Hepatocyte (in vitro differentiated cells): ENCODE measurements around the gene NME3. TPM values are rescaled to one million over a fixed set of nuclear protein-coding genes. Genes with fewer than 3 reads are reported as not detected.

Experiments used
- DNase-seq: peaks from one replicate; pipeline ENCODE4 v3.0.0-alpha.2; 2016; ENCODE audit warnings: low spot score
- H2AFZ ChIP-seq: fragments of 200-600 bp; sonication (generic); 2 replicates; pipeline ENCODE4 v1.6.0; 2016; ENCODE audit warnings: antibody characterized with exemption, mild to moderate bottlenecking
- H3K27ac ChIP-seq: fragments of 200-600 bp; sonication (generic); 2 replicates; pipeline ENCODE4 v1.5.1; 2016; ENCODE audit warnings: mild to moderate bottlenecking
- H3K27me3 ChIP-seq: fragments of 200-600 bp; sonication (generic); 2 replicates; pipeline ENCODE4 v1.6.1; 2016
- H3K36me3 ChIP-seq: fragments of 200-600 bp; sonication (generic); replicated peaks from 2 replicates; pipeline ENCODE4 v1.5.1; 2016; ENCODE audit warnings: low read depth; ENCODE audit not compliant: insufficient read depth
- H3K4me1 ChIP-seq: fragments of 200-600 bp; sonication (generic); 2 replicates; pipeline ENCODE4 v1.5.1; 2016; ENCODE audit warnings: mild to moderate bottlenecking, moderate library complexity; ENCODE audit not compliant: insufficient read depth
- H3K4me2 ChIP-seq: fragments of 200-600 bp; sonication (generic); 2 replicates; pipeline ENCODE4 v1.6.0; 2016
- H3K4me3 ChIP-seq: fragments of 200-600 bp; sonication (generic); 2 replicates; pipeline ENCODE4 v1.5.1; 2016; ENCODE audit warnings: mild to moderate bottlenecking
- H3K79me2 ChIP-seq: fragments of 200-600 bp; sonication (generic); 2 replicates; pipeline ENCODE4 v1.6.0; 2017; ENCODE audit warnings: mild to moderate bottlenecking
- H3K9me2 ChIP-seq: fragments of 200-600 bp; sonication (generic); replicated peaks from 2 replicates; pipeline ENCODE4 v1.6.0; 2017; ENCODE audit warnings: mild to moderate bottlenecking; ENCODE audit not compliant: insufficient read depth
- H3K9me3 ChIP-seq: fragments of 200-600 bp; sonication (generic); 2 replicates; pipeline ENCODE4 v1.5.1; 2016; ENCODE audit warnings: low read depth, mild to moderate bottlenecking
- H4K20me1 ChIP-seq: fragments of 200-600 bp; sonication (generic); 2 replicates; pipeline ENCODE4 v1.6.0; 2016; ENCODE audit warnings: mild to moderate bottlenecking; ENCODE audit not compliant: insufficient read depth, poor library complexity, severe bottlenecking
- CTCF ChIP-seq: fragments of 200-600 bp; sonication (generic); IDR thresholded peaks from 2 replicates; pipeline ENCODE4 v1.5.1; 2016; ENCODE audit warnings: antibody characterized with exemption, mild to moderate bottlenecking; ENCODE audit not compliant: poor library complexity
- EZH2 ChIP-seq: fragments of 200-600 bp; sonication (generic); IDR thresholded peaks from 2 replicates; pipeline ENCODE4 v1.6.1; 2016; ENCODE audit warnings: antibody characterized with exemption, mild to moderate bottlenecking, borderline replicate concordance
- EZH2phosphoT487 ChIP-seq: fragments of 200-600 bp; sonication (generic); IDR thresholded peaks from one replicate; pipeline ENCODE4 v1.6.1; 2018; ENCODE audit warnings: antibody characterized with exemption, mild to moderate bottlenecking, low read depth, moderate library complexity; ENCODE audit not compliant: unreplicated experiment, severe bottlenecking
- WGBS: methylation state at CpG from one replicate; pipeline ENCODE4 v1.1.6; 2016; ENCODE audit warnings: low lambda C conversion rate; ENCODE audit errors: missing lambda C conversion rate; 5-methylcytosine and 5-hydroxymethylcytosine counted together
- polyA plus RNA-seq: library from polyadenylated mRNA; unstranded; fragments of >200 nt; fragmentation: Nextera tagmentation; extraction: Ambion mirVana; gene quantifications from 2 replicates; pipeline ENCODE4 v1.2.1, GENCODE V29; 2016
- total RNA-seq: library from RNA; depleted of rRNA; stranded (reverse); fragments of >200 nt; gene quantifications from 2 replicates; pipeline ENCODE4 v1.2.3, GENCODE V29; 2014

NME3 gene
- total and polyA plus RNA-seq, 2 experiments from 2014 or later = 34.8 to 86.6 TPM

GRCh38 chr16:1817276-1817589 is 45.9 kb upstream of the NME3 start:
- Histone ChIP-seq H4K20me1 (peaks cover 3% of the 10 kb centered on the region), H3K4me3 (no peak overlapping the region), H3K27me3 (no peaks in the 10 kb centered on the region), H2AFZ (no peak overlapping the region), H3K36me3 (no peaks in the 10 kb centered on the region), H3K79me2 (no peaks in the 10 kb centered on the region), H3K9me2 (no peaks in the 10 kb centered on the region), H3K9me3 (no peaks in the 10 kb centered on the region), H3K4me1 (no peaks in the 10 kb centered on the region), H3K4me2 (no peak overlapping the region), H3K27ac (no peak overlapping the region)
- WGBS = 99% methylated on average over 9 of the region's 9 CpGs
- DNase-seq = no peak
- TF ChIP-seq CTCF (no peak), EZH2 (no peak), EZH2phosphoT487 (no peak)

- Histone ChIP-seq H4K20me1 (peaks cover 3% of the 10 kb centered on the region), H3K9me3 (no peaks in the 10 kb centered on the region), H3K4me1 (no peaks in the 10 kb centered on the region), H3K27me3 (no peaks in the 10 kb centered on the region), H3K4me2 (no peak overlapping the region), H3K79me2 (no peaks in the 10 kb centered on the region), H3K9me2 (no peaks in the 10 kb centered on the region), H3K36me3 (no peaks in the 10 kb centered on the region), H3K4me3 (no peak overlapping the region), H2AFZ (no peak overlapping the region), H3K27ac (no peak overlapping the region)
- no peak for DNase-seq
- 97% methylated on average over 35 of the region's 40 CpGs for WGBS
- TF ChIP-seq EZH2 (no peak), EZH2phosphoT487 (no peak), CTCF (no peak)
Measured at GRCh38 chr16:1816396-1817275, 45.3 kb upstream of the NME3 start.

GRCh38 chr16:1815461-1815860 is 44.1 kb upstream of the NME3 start:
- Histone ChIP-seq H3K4me1 (no peaks in the 10 kb centered on the region), H3K27me3 (no peaks in the 10 kb centered on the region), H3K27ac (no peak overlapping the region), H3K9me3 (no peaks in the 10 kb centered on the region), H3K4me3 (no peak overlapping the region), H3K36me3 (no peaks in the 10 kb centered on the region), H3K79me2 (no peaks in the 10 kb centered on the region), H3K9me2 (no peaks in the 10 kb centered on the region), H3K4me2 (no peak overlapping the region), H2AFZ (no peak overlapping the region), H4K20me1 (peaks cover 3% of the 10 kb centered on the region)
- DNase-seq = no peak
- TF ChIP-seq EZH2phosphoT487 = no peak
- no peak for TF ChIP-seq CTCF
- no peak for TF ChIP-seq EZH2
- WGBS = 92% methylated on average over 11 of the region's 11 CpGs
